ENCODE measurements around the gene TRAF6. TPM values are rescaled to one million over a fixed set of nuclear protein-coding genes. Genes with fewer than 3 reads are reported as not detected.

TRAF6 gene
- total RNA-seq, 2 donors from 2014 or later = 10.0 to 10.7 TPM

GRCh38 chr11:36478700-36479329 lies 31.3 kb downstream of the TRAF6 start:
- Histone ChIP-seq H3K27me3 (no peaks in the 10 kb centered on the region), H3K9me3 (no peaks in the 10 kb centered on the region), H3K4me1 (no peaks in the 10 kb centered on the region), H3K27ac (no peak overlapping the region), H3K4me3 (no peak overlapping the region), H3K36me3 (no peaks in the 10 kb centered on the region)
- no peak for DNase-seq (ENCODE audit: low spot score)
- peak; percentile 18 to 63 for TF ChIP-seq CTCF (IDR thresholded peaks at IDR 0.05)

- H3K4me1 ChIP-seq = peaks cover 0 to 7% of the 10 kb centered on the region in 2 donors
- no peak for DNase-seq (ENCODE audit: low spot score)
- H3K36me3 ChIP-seq = no peaks in the 10 kb centered on the region
- no peak for TF ChIP-seq CTCF (IDR thresholded peaks at IDR 0.05)
- no peaks in the 10 kb centered on the region for H3K27me3 ChIP-seq
- no peak overlapping the region for H3K27ac ChIP-seq
- H3K4me3 ChIP-seq = no peak overlapping the region
- H3K9me3 ChIP-seq = no peaks in the 10 kb centered on the region
Measured at GRCh38 chr11:36475192-36475591, 34.9 kb downstream of the TRAF6 start.

GRCh38 chr11:36471577-36471976 lies 38.5 kb downstream of the TRAF6 start:
- no peak overlapping the region for H3K27ac ChIP-seq
- peaks cover 0 to 15% of the 10 kb centered on the region in 2 donors for H3K4me1 ChIP-seq
- DNase-seq (ENCODE audit: low spot score) = no peak
- no peak overlapping the region for H3K4me3 ChIP-seq
- no peak for TF ChIP-seq CTCF (IDR thresholded peaks at IDR 0.05)
- H3K36me3 ChIP-seq = no peaks in the 10 kb centered on the region
- H3K9me3 ChIP-seq = no peaks in the 10 kb centered on the region
- H3K27me3 ChIP-seq = no peaks in the 10 kb centered on the region

GRCh38 chr11:36469881-36470802 lies 39.9 kb downstream of the TRAF6 start:
- no peak for DNase-seq (ENCODE audit: low spot score)
- H3K36me3 ChIP-seq = no peaks in the 10 kb centered on the region
- no peak overlapping the region for H3K27ac ChIP-seq

GRCh38 chr11:36469063-36469462 lies 41.0 kb downstream of the TRAF6 start:
- Histone ChIP-seq H3K4me3 (no peak overlapping the region), H3K9me3 (no peaks in the 10 kb centered on the region), H3K4me1 (peaks cover 0 to 15% of the 10 kb centered on the region in 2 donors), H3K27me3 (no peaks in the 10 kb centered on the region), H3K27ac (no peak overlapping the region), H3K36me3 (no peaks in the 10 kb centered on the region)
- TF ChIP-seq CTCF (IDR thresholded peaks at IDR 0.05) = no peak
- DNase-seq (ENCODE audit: low spot score) = no peak

More at GRCh38 chr11:36469881-36470802, 39.9 kb downstream of the TRAF6 start:
- no peak for TF ChIP-seq CTCF (IDR thresholded peaks at IDR 0.05)
- H3K4me1 ChIP-seq = peaks cover 0 to 15% of the 10 kb centered on the region in 2 donors
- H3K9me3 ChIP-seq = no peaks in the 10 kb centered on the region
- H3K4me3 ChIP-seq = no peak overlapping the region
- no peaks in the 10 kb centered on the region for H3K27me3 ChIP-seq
